Gastroesophageal sphincter (tissue), 4 donors: ENCODE results near the gene MCC. TPM values are rescaled to one million over a fixed set of nuclear protein-coding genes. Genes with fewer than 3 reads are reported as not detected.
"Not testable (repeated sequence)": the region's sequence is repeated elsewhere in the genome, so short reads cannot be mapped to it uniquely, and the experiment has no call there.

Experiments used
- ATAC-seq: fragments of 150-250 bp; one replicate; pipeline ENCODE4 v1.9.1; 2016; ENCODE audit warnings: mild to moderate bottlenecking, moderate library complexity
- H3K27ac ChIP-seq, 4 donors: fragments of 200-600 bp; sonication (generic) in 3 of 4; 1 replicate in 3 of 4; 2 replicates in 1 of 4; pipeline ENCODE4 v1.5.1; 2016 to 2019
- H3K27me3 ChIP-seq: fragments of 200-600 bp; sonication (generic); one replicate; pipeline ENCODE4 v1.5.1; 2019
- H3K36me3 ChIP-seq, 2 donors: fragments of 200-600 bp; sonication (generic); one replicate each; pipeline ENCODE4 v1.5.1; 2019; ENCODE audit warnings: control low read depth in 1 of 2
- H3K4me1 ChIP-seq, 3 donors: fragments of 200-600 bp; sonication (generic); 1 replicate in 2 of 3; 2 replicates in 1 of 3; pipeline ENCODE4 v1.5.1; 2016 to 2019; ENCODE audit warnings: control low read depth in 2 of 3
- H3K4me3 ChIP-seq, 2 donors: fragments of 200-600 bp; sonication (generic); one replicate each; pipeline ENCODE4 v1.5.1; 2019; ENCODE audit warnings: mild to moderate bottlenecking in 1 of 2, moderate library complexity in 1 of 2
- H3K9me3 ChIP-seq, 3 donors: fragments of 200-600 bp; sonication (generic); one replicate each; pipeline ENCODE4 v1.5.1; 2017 to 2019; ENCODE audit warnings: control low read depth in 2 of 3
- EP300 ChIP-seq: sonication (generic); formaldehyde crosslinking; IDR thresholded peaks from one replicate; pipeline ENCODE4 v1.6.1; 2017; ENCODE audit warnings: antibody characterized with exemption, mild to moderate bottlenecking
- POLR2A ChIP-seq, 2 donors: fragments of 450-650 bp; IDR thresholded peaks; one replicate each; pipeline ENCODE4 v1.6.1; 2017; ENCODE audit warnings: antibody characterized with exemption in 2 of 2, mild to moderate bottlenecking in 2 of 2, moderate library complexity in 1 of 2
- POLR2AphosphoS5 ChIP-seq: sonication (generic); formaldehyde crosslinking; IDR thresholded peaks from one replicate; pipeline ENCODE4 v1.6.1; 2017; ENCODE audit warnings: antibody characterized with exemption
- WGBS, 2 donors: methylation state at CpG; one replicate each; pipeline ENCODE4 v1.1.5; 2018; ENCODE audit warnings: low coverage in 1 of 2; 5-methylcytosine and 5-hydroxymethylcytosine counted together
- total RNA-seq, 4 donors: library from RNA; depleted of rRNA; stranded (reverse); fragments of >200 nt; gene quantifications; one replicate each; pipeline ENCODE4 v1.1.0, GENCODE V29; 2016
- TF ChIP-seq, protein P1 (sequence below), 4 experiments: fragments of 200-600 bp in 2 of 4; fragments of 450-650 bp in 2 of 4; sonication (generic) in 1 of 4; IDR thresholded peaks; one replicate each; pipeline ENCODE4 v1.5.1; 2017 to 2019; ENCODE audit warnings: antibody characterized with exemption in 4 of 4, mild to moderate bottlenecking in 2 of 4, moderate library complexity in 2 of 4

MCC gene
- total RNA-seq, 4 donors from 2014 or later, result 20.5 to 28.7 (median 23.5) TPM

DNA sequence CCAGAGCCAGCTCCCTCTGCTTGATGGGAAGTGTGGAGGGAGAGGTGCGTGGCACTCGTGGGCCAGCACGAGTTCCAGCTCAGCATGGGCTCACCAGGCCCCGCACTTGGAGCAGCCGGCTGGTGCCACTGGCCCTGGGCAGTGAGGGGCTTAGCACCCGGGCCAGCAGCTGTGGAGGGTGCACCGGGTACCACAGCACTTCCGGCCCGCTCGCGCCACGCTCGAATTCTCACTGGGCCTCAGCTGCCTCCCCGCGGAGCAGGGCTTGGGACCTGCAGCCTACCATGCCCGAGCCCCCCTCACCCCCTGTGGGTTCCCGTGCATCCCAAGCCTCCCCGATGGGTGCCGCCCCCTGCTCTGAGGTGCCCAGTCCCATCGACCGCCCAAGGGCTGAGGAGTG is 413.2 kb downstream of the MCC start:
- Histone ChIP-seq H3K4me1 (no peaks in the 10 kb centered on the region), H3K27ac (no peak overlapping the region), H3K4me3 (no peak overlapping the region), H3K36me3 (peaks cover 0 to 21% of the 10 kb centered on the region in 2 donors), H3K27me3 (no peaks in the 10 kb centered on the region), H3K9me3 (no peaks in the 10 kb centered on the region)
- WGBS, 2 donors, result 100% methylated on average over 3 of the region's 21 CpGs; no CpG with 5 or more reads in 1 of the 2 donors
- no peak for TF ChIP-seq POLR2A (IDR thresholded peaks at IDR 0.05)
- TF ChIP-seq POLR2AphosphoS5, result no peak
- no peak for TF ChIP-seq EP300
- TF ChIP-seq, protein P1, sequence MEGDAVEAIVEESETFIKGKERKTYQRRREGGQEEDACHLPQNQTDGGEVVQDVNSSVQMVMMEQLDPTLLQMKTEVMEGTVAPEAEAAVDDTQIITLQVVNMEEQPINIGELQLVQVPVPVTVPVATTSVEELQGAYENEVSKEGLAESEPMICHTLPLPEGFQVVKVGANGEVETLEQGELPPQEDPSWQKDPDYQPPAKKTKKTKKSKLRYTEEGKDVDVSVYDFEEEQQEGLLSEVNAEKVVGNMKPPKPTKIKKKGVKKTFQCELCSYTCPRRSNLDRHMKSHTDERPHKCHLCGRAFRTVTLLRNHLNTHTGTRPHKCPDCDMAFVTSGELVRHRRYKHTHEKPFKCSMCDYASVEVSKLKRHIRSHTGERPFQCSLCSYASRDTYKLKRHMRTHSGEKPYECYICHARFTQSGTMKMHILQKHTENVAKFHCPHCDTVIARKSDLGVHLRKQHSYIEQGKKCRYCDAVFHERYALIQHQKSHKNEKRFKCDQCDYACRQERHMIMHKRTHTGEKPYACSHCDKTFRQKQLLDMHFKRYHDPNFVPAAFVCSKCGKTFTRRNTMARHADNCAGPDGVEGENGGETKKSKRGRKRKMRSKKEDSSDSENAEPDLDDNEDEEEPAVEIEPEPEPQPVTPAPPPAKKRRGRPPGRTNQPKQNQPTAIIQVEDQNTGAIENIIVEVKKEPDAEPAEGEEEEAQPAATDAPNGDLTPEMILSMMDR (IDR thresholded peaks at IDR 0.05), result no peak
- ATAC-seq, result no peak

DNA sequence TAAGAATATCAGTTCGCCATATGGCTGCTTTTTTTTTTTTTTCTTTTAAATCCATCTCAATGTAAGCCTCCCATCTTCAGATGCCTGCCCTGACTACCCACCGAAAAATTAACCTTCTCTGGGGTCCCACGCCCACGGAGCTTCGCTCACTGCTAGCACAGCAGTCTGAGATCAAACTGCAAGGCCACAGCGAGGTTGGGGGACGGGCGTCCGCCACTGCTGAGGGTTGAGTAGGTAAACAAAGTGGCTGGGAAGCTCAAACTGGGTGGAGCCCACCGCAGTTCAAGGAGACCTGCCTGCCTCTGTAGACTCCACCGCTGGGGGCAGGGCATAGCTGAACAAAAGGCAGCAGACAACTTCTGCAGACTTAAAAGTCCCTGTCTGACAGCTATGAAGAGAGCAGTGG is 414.6 kb downstream of the MCC start:
- not testable (repeated sequence) for ATAC-seq

DNA sequence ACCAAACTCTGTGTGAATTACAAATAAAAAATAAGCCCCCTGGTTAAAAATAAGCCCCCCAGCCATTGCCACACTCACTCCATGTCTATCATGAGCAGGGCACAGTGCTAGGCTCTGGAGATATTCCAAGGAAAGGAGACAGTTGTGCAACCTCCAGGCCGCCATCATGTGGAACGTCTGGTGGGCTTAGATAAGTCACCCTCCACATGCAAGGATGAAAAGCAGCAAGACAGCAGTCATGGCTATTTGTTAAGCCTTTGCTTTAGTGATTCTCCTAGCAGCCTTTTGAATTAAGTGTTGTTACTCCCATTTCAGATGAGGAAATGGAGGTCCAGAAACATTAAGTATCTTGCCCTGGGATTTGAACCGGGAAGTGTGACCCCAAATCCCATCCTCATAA is 416.9 kb downstream of the MCC start:
- no peak for ATAC-seq
- H3K9me3 ChIP-seq, result no peaks in the 10 kb centered on the region
- no peak for TF ChIP-seq EP300
- TF ChIP-seq POLR2AphosphoS5, result no peak
- TF ChIP-seq POLR2A (IDR thresholded peaks at IDR 0.05), result no peak
- TF ChIP-seq, protein P1 (IDR thresholded peaks at IDR 0.05), result no peak

More for the DNA sequence above, 414.6 kb downstream of the MCC start:
- WGBS, 2 donors, result 83 to 88% methylated on average over 2 to 3 of the region's 11 CpGs
- not testable (repeated sequence) for H3K9me3 ChIP-seq, H3K27ac ChIP-seq, H3K4me3 ChIP-seq, H3K4me1 ChIP-seq, H3K27me3 ChIP-seq
- H3K36me3 ChIP-seq, result peaks cover 0 to 29% of the 10 kb centered on the region in 2 donors

DNA sequence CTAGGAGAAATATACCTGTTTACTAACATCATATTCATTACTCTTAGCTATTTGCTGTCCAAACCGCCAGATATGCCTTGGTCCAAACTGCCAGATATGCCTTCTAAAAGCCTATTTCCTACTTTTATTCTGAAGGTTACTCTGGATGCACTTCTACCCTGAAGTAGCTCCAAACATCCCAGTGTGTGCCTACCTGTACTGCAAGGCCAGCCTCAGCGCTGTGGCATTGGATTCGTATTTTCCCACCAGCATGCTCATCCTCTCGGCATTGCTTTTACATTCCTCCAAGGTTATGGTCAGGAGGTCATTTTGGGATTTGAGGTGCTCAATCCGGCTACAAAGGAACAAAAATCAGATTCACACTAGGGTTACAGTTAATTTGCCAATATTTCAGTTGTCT is 417.4 kb downstream of the MCC start:
- Histone ChIP-seq H3K27me3 (no peaks in the 10 kb centered on the region), H3K36me3 (peaks cover 0 to 54% of the 10 kb centered on the region in 2 donors), H3K4me1 (no peaks in the 10 kb centered on the region), H3K9me3 (no peaks in the 10 kb centered on the region), H3K4me3 (no peak overlapping the region), H3K27ac (no peak overlapping the region)
- no peak for ATAC-seq
- TF ChIP-seq, protein P1 (IDR thresholded peaks at IDR 0.05), result no peak
- no peak for TF ChIP-seq EP300
- no peak for TF ChIP-seq POLR2AphosphoS5
- no peak for TF ChIP-seq POLR2A (IDR thresholded peaks at IDR 0.05)
- 75 to 91% methylated on average over 4 to 5 of the region's 5 CpGs for WGBS, 2 donors

More for the DNA sequence above, 416.9 kb downstream of the MCC start:
- no peak overlapping the region for H3K27ac ChIP-seq
- H3K4me3 ChIP-seq, result no peak overlapping the region
- 70 to 90% methylated on average over 2 to 3 of the region's 3 CpGs for whole genome bisulfite sequencing, 2 donors
- H3K4me1 ChIP-seq, result no peaks in the 10 kb centered on the region
- H3K36me3 ChIP-seq, result peaks cover 0 to 52% of the 10 kb centered on the region in 2 donors
- no peaks in the 10 kb centered on the region for H3K27me3 ChIP-seq

DNA sequence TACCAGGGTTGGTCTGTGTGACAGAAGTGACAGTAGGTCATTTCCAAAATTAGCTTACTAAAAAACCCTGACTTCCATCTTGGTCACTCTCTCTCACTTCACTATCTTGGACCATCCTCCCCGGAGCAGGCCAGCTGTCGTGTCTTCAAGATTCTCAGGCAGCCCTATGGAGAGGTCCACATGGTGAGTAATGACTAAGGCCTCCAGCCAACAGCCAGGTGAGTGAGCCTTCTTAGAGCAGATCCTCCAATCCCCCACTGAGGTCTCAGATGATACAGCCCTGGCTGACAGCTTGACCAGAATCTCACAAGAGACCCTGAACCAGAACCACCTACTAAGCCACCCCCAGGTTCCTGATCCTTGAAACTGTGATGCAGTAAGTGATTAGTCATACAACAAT is 419.7 kb downstream of the MCC start:
- no peak for ATAC-seq
- no peaks in the 10 kb centered on the region for H3K4me1 ChIP-seq
- peaks cover 0 to 64% of the 10 kb centered on the region in 2 donors for H3K36me3 ChIP-seq
- TF ChIP-seq, protein P1 (IDR thresholded peaks at IDR 0.05), result no peak
- TF ChIP-seq POLR2AphosphoS5 (no peak), EP300 (no peak)
- no peak overlapping the region for H3K27ac ChIP-seq
- no peaks in the 10 kb centered on the region for H3K27me3 ChIP-seq
- 55% methylated on average over 2 of the region's 2 CpGs; no CpG with 5 or more reads in 1 of the 2 donors for WGBS, 2 donors
- H3K4me3 ChIP-seq, result no peak overlapping the region
- H3K9me3 ChIP-seq, result no peaks in the 10 kb centered on the region
